ENCODE results near the gene CFI.
A peak's percentile ranks its signal among the peaks of the same experiment; 100 is the strongest.

The CFI gene

GRCh38 chr4:109809655-109810054, 7.9 kb upstream of the CFI start:
- Histone ChIP-seq H3K9me3 (no peaks in the 10 kb centered on the region), H3K4me3 (ENCODE audit: low read depth, low read length) (no peak overlapping the region), H3K4me1 (no peaks in the 10 kb centered on the region), H3K36me3 (no peaks in the 10 kb centered on the region), H3K27me3 (no peaks in the 10 kb centered on the region)
- no peak for TF ChIP-seq CTCF (IDR thresholded peaks at IDR 0.05; ENCODE audit: low read depth, low read length)
- no peak for DNase-seq

DNA sequence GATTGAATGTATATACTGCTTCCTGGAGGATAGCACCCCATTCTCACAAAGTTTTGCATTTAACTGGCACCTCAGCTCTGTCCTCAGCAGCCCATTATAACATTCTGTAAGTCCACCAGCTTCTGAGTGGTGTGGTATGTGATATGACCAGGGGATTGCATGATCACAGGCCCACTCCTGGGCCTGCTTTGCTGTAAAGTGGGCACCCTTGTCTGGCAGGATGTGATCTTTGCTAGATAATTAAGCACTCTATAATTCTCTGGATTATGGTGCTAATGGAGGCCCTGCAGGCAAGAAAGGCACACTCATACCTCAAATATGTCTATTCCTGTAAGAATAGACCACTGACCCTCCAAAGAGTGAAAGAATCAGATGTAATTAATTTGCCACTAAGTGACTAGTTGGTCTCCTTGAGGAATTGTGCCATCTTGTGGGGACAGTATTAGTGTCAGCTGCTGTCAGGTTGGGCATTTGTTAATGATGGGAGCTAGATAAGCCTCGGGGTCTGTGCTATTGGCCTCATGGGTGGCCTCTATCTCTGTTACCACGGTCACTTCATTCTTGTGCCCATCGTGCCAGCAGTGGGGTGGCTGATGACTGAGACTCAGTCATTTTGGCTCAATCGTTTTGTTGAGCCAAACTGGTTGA, 2.2 kb upstream of the CFI start:
- Histone ChIP-seq H3K4me1 (no peaks in the 10 kb centered on the region), H3K36me3 (no peaks in the 10 kb centered on the region), H3K9me3 (no peaks in the 10 kb centered on the region), H3K27me3 (no peaks in the 10 kb centered on the region), H3K4me3 (ENCODE audit: low read depth, low read length) (no peak overlapping the region)
- DNase-seq: peak; percentile 38
- TF ChIP-seq CTCF (IDR thresholded peaks at IDR 0.05; ENCODE audit: low read depth, low read length): peak; percentile 48

DNA sequence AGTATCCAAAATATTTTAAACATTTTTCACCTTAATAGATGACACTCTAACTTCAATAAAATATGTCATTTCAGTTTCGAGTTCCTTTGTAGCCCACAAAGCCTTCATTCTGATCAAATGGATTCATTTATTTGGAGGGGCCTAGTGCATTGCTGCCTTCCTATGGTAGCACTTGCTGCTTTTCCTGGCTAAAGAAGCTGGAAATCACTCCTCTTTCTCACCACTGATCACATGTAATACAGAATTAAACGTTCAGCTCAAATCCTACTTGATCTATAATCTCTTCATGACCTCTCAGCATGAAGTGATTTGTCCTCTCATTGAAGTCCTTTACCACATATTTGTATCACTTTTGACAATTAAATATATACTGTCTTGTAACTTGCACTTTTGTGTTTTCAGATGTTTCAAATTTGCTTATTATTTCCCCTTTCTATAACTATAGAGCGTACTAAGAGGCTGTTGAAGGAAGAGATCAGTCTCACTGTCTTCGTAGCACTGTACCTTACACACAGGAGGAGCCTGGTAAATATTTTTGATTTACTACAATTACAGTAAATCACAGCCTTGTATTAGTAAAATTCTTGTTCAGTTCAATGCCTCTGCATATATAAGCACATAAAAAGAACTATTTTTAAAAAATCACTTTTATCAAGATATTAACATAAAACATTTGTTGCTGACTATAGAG, 555 bp downstream of the CFI start:
- Histone ChIP-seq H3K4me1 (no peaks in the 10 kb centered on the region), H3K4me3 (ENCODE audit: low read depth, low read length) (no peak overlapping the region), H3K9me3 (no peaks in the 10 kb centered on the region), H3K27me3 (no peaks in the 10 kb centered on the region), H3K36me3 (no peaks in the 10 kb centered on the region)
- TF ChIP-seq CTCF (IDR thresholded peaks at IDR 0.05; ENCODE audit: low read depth, low read length): no peak
- no peak for DNase-seq

GRCh38 chr4:109798866-109799265, 2.9 kb downstream of the CFI start:
- no peaks in the 10 kb centered on the region for H3K4me1 ChIP-seq
- DNase-seq: no peak
- H3K27me3 ChIP-seq: no peaks in the 10 kb centered on the region
- H3K36me3 ChIP-seq: no peaks in the 10 kb centered on the region
- 0 out of 2 replicates have a peak, but pooled peaks have one; percentile 2 for TF ChIP-seq CTCF (IDR thresholded peaks at IDR 0.05; ENCODE audit: low read depth, low read length)
- H3K4me3 ChIP-seq (ENCODE audit: low read depth, low read length): no peak overlapping the region
- no peaks in the 10 kb centered on the region for H3K9me3 ChIP-seq

- DNase-seq: no peak
- no peaks in the 10 kb centered on the region for H3K9me3 ChIP-seq
- no peaks in the 10 kb centered on the region; the same call in 1 of the 2 replicates for H3K27me3 ChIP-seq
- no peaks in the 10 kb centered on the region for H3K36me3 ChIP-seq
- no peak for TF ChIP-seq CTCF (IDR thresholded peaks at IDR 0.05; ENCODE audit: low read depth, low read length)
- H3K4me3 ChIP-seq (ENCODE audit: low read depth, low read length): no peak overlapping the region
- no peaks in the 10 kb centered on the region for H3K4me1 ChIP-seq
These were observed 6.7 kb downstream of the CFI start for GRCh38 chr4:109795059-109795458.

GRCh38 chr4:109787807-109788206, 14.0 kb downstream of the CFI start:
- Histone ChIP-seq H3K36me3 (no peaks in the 10 kb centered on the region), H3K4me3 (ENCODE audit: low read depth, low read length) (no peak overlapping the region), H3K27me3 (no peaks in the 10 kb centered on the region; the same call in 1 of the 2 replicates), H3K9me3 (no peaks in the 10 kb centered on the region), H3K4me1 (no peaks in the 10 kb centered on the region)
- DNase-seq: no peak
- TF ChIP-seq CTCF (IDR thresholded peaks at IDR 0.05; ENCODE audit: low read depth, low read length): no peak
